Measurements from ENCODE around the gene SLC10A3.

SLC10A3 gene

GRCh38 chrX:154508384-154508745 is 17.9 kb upstream of the SLC10A3 start:
- no peak for TF ChIP-seq CTCF (IDR thresholded peaks at IDR 0.05)
- Histone ChIP-seq H3K4me3 (no peak overlapping the region), H3K4me1 (no peaks in the 10 kb centered on the region), H3K9me3 (peaks cover 0 to 8% (median 0%) of the 10 kb centered on the region in 3 donors), H3K27ac (no peak overlapping the region), H3K36me3 (peaks cover 0 to 58% (median 42%) of the 10 kb centered on the region in 3 donors), H3K27me3 (no peaks in the 10 kb centered on the region)
- DNase-seq, result no peak
- intact Hi-C loops (cut with DNase I; ENCODE audit: low total_unique reads), result no loop called here

- Histone ChIP-seq H3K27ac (no peak overlapping the region), H3K4me3 (no peak overlapping the region), H3K4me1 (no peaks in the 10 kb centered on the region), H3K9me3 (peaks cover 0 to 8% (median 0%) of the 10 kb centered on the region in 3 donors), H3K27me3 (no peaks in the 10 kb centered on the region), H3K36me3 (peaks cover 0 to 58% (median 42%) of the 10 kb centered on the region in 3 donors)
- intact Hi-C loops (cut with DNase I; ENCODE audit: low total_unique reads), result no loop called here
- no peak for TF ChIP-seq CTCF (IDR thresholded peaks at IDR 0.05)
- DNase-seq, result no peak
These were observed 17.4 kb upstream of the SLC10A3 start for GRCh38 chrX:154507673-154508383.

- H3K4me3 ChIP-seq, result no peak overlapping the region
- intact Hi-C loops (cut with DNase I; ENCODE audit: low total_unique reads), result no loop called here
- H3K9me3 ChIP-seq, result peaks cover 0 to 8% (median 0%) of the 10 kb centered on the region in 3 donors
- no peaks in the 10 kb centered on the region for H3K4me1 ChIP-seq
- no peak for TF ChIP-seq CTCF (IDR thresholded peaks at IDR 0.05)
- no peaks in the 10 kb centered on the region for H3K27me3 ChIP-seq
- peaks cover 0 to 57% (median 42%) of the 10 kb centered on the region in 3 donors for H3K36me3 ChIP-seq
- no peak overlapping the region for H3K27ac ChIP-seq
- no peak for DNase-seq
These were observed 16.3 kb upstream of the SLC10A3 start for GRCh38 chrX:154506483-154507332.

- H3K27ac ChIP-seq, result no peak overlapping the region
- H3K36me3 ChIP-seq, result peaks cover 0 to 47% (median 42%) of the 10 kb centered on the region in 3 donors
- no peak overlapping the region for H3K4me3 ChIP-seq
- peaks cover 0 to 8% (median 0%) of the 10 kb centered on the region in 3 donors for H3K9me3 ChIP-seq
- no peaks in the 10 kb centered on the region for H3K4me1 ChIP-seq
- no peak for DNase-seq
- no peak for TF ChIP-seq CTCF (IDR thresholded peaks at IDR 0.05)
- intact Hi-C loops (cut with DNase I; ENCODE audit: low total_unique reads), result no loop called here
- H3K27me3 ChIP-seq, result no peaks in the 10 kb centered on the region
These were observed 15.3 kb upstream of the SLC10A3 start for GRCh38 chrX:154505734-154506133.

- intact Hi-C loops (cut with DNase I; ENCODE audit: low total_unique reads), result no loop called here
- H3K27me3 ChIP-seq, result no peaks in the 10 kb centered on the region
- peaks cover 0 to 27% (median 27%) of the 10 kb centered on the region in 3 donors for H3K36me3 ChIP-seq
- no peak for TF ChIP-seq CTCF (IDR thresholded peaks at IDR 0.05)
- no peaks in the 10 kb centered on the region for H3K4me1 ChIP-seq
- no peak for DNase-seq
- no peak overlapping the region for H3K4me3 ChIP-seq
- H3K9me3 ChIP-seq, result no peaks in the 10 kb centered on the region
- H3K27ac ChIP-seq, result no peak overlapping the region
These were observed 12.6 kb upstream of the SLC10A3 start for GRCh38 chrX:154502989-154503388.
